NT2/D1 (cell line): ENCODE measurements around the gene SPACA1.

ENCODE experiments used
- SUZ12 ChIP-seq: IDR thresholded peaks from 2 replicates; pipeline ENCODE4 v1.6.1; 2011; ENCODE audit not compliant: insufficient read length, insufficient read depth; ENCODE audit errors: extremely low read depth
- YY1 ChIP-seq: IDR thresholded peaks from 2 replicates; pipeline ENCODE4 v1.6.1; 2011; ENCODE audit not compliant: insufficient read length, insufficient read depth
- ZNF274 ChIP-seq: IDR thresholded peaks from 2 replicates; pipeline ENCODE4 v1.6.1; 2011; ENCODE audit warnings: mild to moderate bottlenecking, low read depth, low read length

DNA sequence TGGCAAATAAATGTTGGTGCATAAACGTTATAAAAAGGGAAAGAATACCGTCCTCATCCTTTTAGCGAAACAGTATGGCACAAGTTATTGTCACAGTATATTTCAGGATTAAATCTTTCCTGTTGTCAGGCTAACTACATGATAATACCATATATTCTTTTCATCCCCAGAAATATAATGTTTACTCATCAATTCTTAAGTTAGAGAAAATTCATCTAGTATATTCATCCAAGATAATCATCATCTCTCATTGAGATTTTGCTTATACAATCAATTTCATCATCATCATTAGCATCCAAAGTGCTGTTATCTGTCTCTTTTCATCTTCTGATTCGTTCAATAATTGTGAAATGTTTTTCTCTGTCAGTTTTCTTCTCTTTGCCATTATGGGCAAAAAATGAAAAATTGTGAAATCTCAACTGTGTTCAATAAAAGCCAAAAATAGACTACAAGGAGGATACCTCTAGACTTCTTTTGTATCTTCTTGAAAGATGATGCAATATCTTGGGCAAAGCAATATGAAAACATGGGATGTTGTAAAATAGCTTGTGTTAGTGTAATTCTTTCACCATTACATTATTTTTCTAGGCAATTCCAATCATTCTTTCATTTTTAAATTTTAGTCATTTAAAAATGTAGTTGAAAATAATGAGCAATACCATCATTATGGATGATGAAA lies 2.6 kb downstream of the SPACA1 start:
- TF ChIP-seq YY1 (no peak), ZNF274 (no peak), SUZ12 (no peak)
